Left renal pelvis (tissue), 4 donors: ENCODE measurements around the gene USP16. TPM values are rescaled to one million over a fixed set of nuclear protein-coding genes. Genes with fewer than 3 reads are reported as not detected.
A peak's percentile ranks its signal among the peaks of the same experiment; 100 is the strongest.
"Not testable (repeated sequence)": the region's sequence is repeated elsewhere in the genome, so short reads cannot be mapped to it uniquely, and the experiment has no call there.

Experiments
- DNase-seq, 4 donors: peaks; one replicate each; pipeline ENCODE4 v3.0.0-alpha.2; 2013; ENCODE audit warnings: low read depth in 4 of 4, low spot score in 3 of 4
- polyA plus RNA-seq, 4 donors: library from polyadenylated mRNA; unstranded; fragments of 120-200 nt; gene quantifications; one replicate each; pipeline ENCODE4 v1.2.1, GENCODE V29; 2013; ENCODE audit not compliant: insufficient read length in 4 of 4

USP16 gene
- polyA plus RNA-seq, 4 donors = 53.3 to 63.1 (median 55.4) TPM

GRCh38 chr21:29030909-29031308 lies 6.4 kb downstream of the USP16 start:
- DNase-seq = no peak

GRCh38 chr21:29033301-29033700 lies 8.8 kb downstream of the USP16 start:
- DNase-seq = no peak

- DNase-seq = no peak
Observed at GRCh38 chr21:29033871-29034270, 9.4 kb downstream of the USP16 start.

GRCh38 chr21:29034678-29035077 lies 10.2 kb downstream of the USP16 start:
- no peak for DNase-seq

GRCh38 chr21:29052224-29052623 lies 27.8 kb downstream of the USP16 start:
- DNase-seq = no peak

GRCh38 chr21:29053011-29053553 lies 28.6 kb downstream of the USP16 start:
- no peak for DNase-seq

- no peak for DNase-seq
Observed at GRCh38 chr21:29053656-29054055, 29.2 kb downstream of the USP16 start.

- no peak for DNase-seq
Observed at GRCh38 chr21:29055080-29055479, 30.6 kb downstream of the USP16 start.

GRCh38 chr21:29056005-29056404 lies 31.5 kb downstream of the USP16 start:
- DNase-seq = no peak

GRCh38 chr21:29056538-29057050 lies 32.1 kb downstream of the USP16 start:
- no peak for DNase-seq

- DNase-seq = no peak
Observed at GRCh38 chr21:29064850-29065481, 40.5 kb downstream of the USP16 start.

- no peak for DNase-seq
Observed at GRCh38 chr21:29072873-29073221, 48.4 kb downstream of the USP16 start.

GRCh38 chr21:29073222-29074006 lies 48.9 kb downstream of the USP16 start, which contains the start of gene CCT8:
CCT8 (minus strand) TSS chr21:29073648; CDS start chr21:29073590, 58 bp downstream.
- peak; percentile 98 to 100 (median 99) for DNase-seq

- no peak for DNase-seq
Observed at GRCh38 chr21:29074007-29074376, 49.5 kb downstream of the USP16 start.

GRCh38 chr21:29074783-29075182 lies 50.3 kb downstream of the USP16 start:
- DNase-seq = no peak

GRCh38 chr21:29075706-29076466 lies 51.4 kb downstream of the USP16 start:
- no peak for DNase-seq

GRCh38 chr21:29076731-29077640 lies 52.5 kb downstream of the USP16 start:
- DNase-seq = not testable (repeated sequence)

GRCh38 chr21:29077651-29078090 lies 53.2 kb downstream of the USP16 start:
- no peak for DNase-seq

GRCh38 chr21:29078869-29079767 lies 54.6 kb downstream of the USP16 start:
- DNase-seq = no peak
